ENCODE measurements around the gene UBLCP1. TPM values are rescaled to one million over a fixed set of nuclear protein-coding genes. Genes with fewer than 3 reads are reported as not detected.

Gene UBLCP1
- polyA plus RNA-seq, 1 donor from 2014 or later: 42.5 TPM

- Histone ChIP-seq H3K27me3 (ENCODE audit: insufficient read depth, low read depth, low read length) (peaks cover 14% of the 10 kb centered on the region), H3K36me3 (ENCODE audit: insufficient read depth, low read length) (no peaks in the 10 kb centered on the region), H3K4me3 (ENCODE audit: low read length) (peak overlapping the region; percentile 40), H3K9ac (ENCODE audit: low read length) (no peak overlapping the region), H3K9me3 (ENCODE audit: low read length) (no peaks in the 10 kb centered on the region), H3F3A (ENCODE audit: insufficient read depth, low read length, poor library complexity, severe bottlenecking) (no peaks in the 10 kb centered on the region), H3K27ac (ENCODE audit: low read length) (no peak overlapping the region), H2AFZ (ENCODE audit: low read depth, low read length) (no peak overlapping the region), H3K4me2 (ENCODE audit: low read length) (no peak overlapping the region), H3K79me2 (replicated peaks; ENCODE audit: insufficient read depth, low read length) (no peaks in the 10 kb centered on the region), H3K9me2 (ENCODE audit: insufficient read depth, low read length) (no peaks in the 10 kb centered on the region), H4K20me1 (ENCODE audit: insufficient read depth) (no peaks in the 10 kb centered on the region)
- no peak for TF ChIP-seq REST (IDR thresholded peaks at IDR 0.05; ENCODE audit: borderline replicate concordance)
- TF ChIP-seq TAF1 (IDR thresholded peaks at IDR 0.05; ENCODE audit: low read depth): no peak
Observed at GRCh38 chr5:159309689-159310433, 46.8 kb downstream of the UBLCP1 start.

- no peak overlapping the region for H3K4me2 ChIP-seq (ENCODE audit: low read length)
- no peaks in the 10 kb centered on the region for H3K79me2 ChIP-seq (replicated peaks; ENCODE audit: insufficient read depth, low read length)
- H3K9me2 ChIP-seq (ENCODE audit: insufficient read depth, low read length): no peaks in the 10 kb centered on the region
- H2AFZ ChIP-seq (ENCODE audit: low read depth, low read length): no peak overlapping the region
- no peak overlapping the region for H3K27ac ChIP-seq (ENCODE audit: low read length)
- no peaks in the 10 kb centered on the region for H3K36me3 ChIP-seq (ENCODE audit: insufficient read depth, low read length)
- H3K9ac ChIP-seq (ENCODE audit: low read length): no peak overlapping the region
- no peak for TF ChIP-seq SMC3 (conservative IDR thresholded peaks at IDR 0.05; ENCODE audit: poor library complexity)
- TF ChIP-seq POLR2AphosphoS5 (IDR thresholded peaks at IDR 0.05): peak; percentile 12
- TF ChIP-seq MXI1 (conservative IDR thresholded peaks at IDR 0.05; ENCODE audit: poor library complexity, severe bottlenecking): no peak
- no peak for TF ChIP-seq CTCF (IDR thresholded peaks at IDR 0.05; ENCODE audit: poor library complexity, severe bottlenecking)
- H3K9me3 ChIP-seq (ENCODE audit: low read length): no peaks in the 10 kb centered on the region
- H3K27me3 ChIP-seq (ENCODE audit: insufficient read depth, low read depth, low read length): peaks cover 14% of the 10 kb centered on the region
- H4K20me1 ChIP-seq (ENCODE audit: insufficient read depth): no peaks in the 10 kb centered on the region
- H3K4me3 ChIP-seq (ENCODE audit: low read length): peak overlapping the region; percentile 40
- no peaks in the 10 kb centered on the region for H3F3A ChIP-seq (ENCODE audit: insufficient read depth, low read length, poor library complexity, severe bottlenecking)
Observed at GRCh38 chr5:159310511-159310910, 47.4 kb downstream of the UBLCP1 start.

GRCh38 chr5:159311063-159311462 is 48.0 kb downstream of the UBLCP1 start:
- Histone ChIP-seq H3K4me2 (ENCODE audit: low read length) (no peak overlapping the region), H2AFZ (ENCODE audit: low read depth, low read length) (no peak overlapping the region), H3K27me3 (ENCODE audit: insufficient read depth, low read depth, low read length) (peaks cover 14% of the 10 kb centered on the region)

More at GRCh38 chr5:159311063-159311462, 48.0 kb downstream of the UBLCP1 start:
- Histone ChIP-seq H4K20me1 (ENCODE audit: insufficient read depth) (no peaks in the 10 kb centered on the region), H3K79me2 (replicated peaks; ENCODE audit: insufficient read depth, low read length) (no peaks in the 10 kb centered on the region), H3K9me3 (ENCODE audit: low read length) (no peaks in the 10 kb centered on the region), H3K27ac (ENCODE audit: low read length) (no peak overlapping the region), H3K9ac (ENCODE audit: low read length) (no peak overlapping the region), H3K36me3 (ENCODE audit: insufficient read depth, low read length) (no peaks in the 10 kb centered on the region), H3F3A (ENCODE audit: insufficient read depth, low read length, poor library complexity, severe bottlenecking) (no peaks in the 10 kb centered on the region), H3K4me3 (ENCODE audit: low read length) (peak overlapping the region; percentile 40), H3K9me2 (ENCODE audit: insufficient read depth, low read length) (no peaks in the 10 kb centered on the region)
- TF ChIP-seq CTCF (IDR thresholded peaks at IDR 0.05; ENCODE audit: poor library complexity, severe bottlenecking) (no peak), MXI1 (conservative IDR thresholded peaks at IDR 0.05; ENCODE audit: poor library complexity, severe bottlenecking) (no peak)
